Ecto neural progenitor cell (in vitro differentiated cells): Measurements from ENCODE around the gene NBPF9.
"Not testable (repeated sequence)": the region's sequence is repeated elsewhere in the genome, so short reads cannot be mapped to it uniquely, and the experiment has no call there.

Source experiments
- DNase-seq: peaks from one replicate; pipeline ENCODE4 v3.0.0-alpha.2; 2018; ENCODE audit warnings: low spot score

Gene NBPF9

GRCh38 chr1:149015522-149015921, 87.8 kb downstream of the NBPF9 start:
- DNase-seq: not testable (repeated sequence)

GRCh38 chr1:149013513-149013912, 89.8 kb downstream of the NBPF9 start:
- not testable (repeated sequence) for DNase-seq

- not testable (repeated sequence) for DNase-seq
These were observed 90.8 kb downstream of the NBPF9 start for GRCh38 chr1:149012599-149012998.

GRCh38 chr1:149009761-149010160, 93.6 kb downstream of the NBPF9 start:
- DNase-seq: not testable (repeated sequence)

GRCh38 chr1:149008769-149009168, 94.6 kb downstream of the NBPF9 start:
- not testable (repeated sequence) for DNase-seq

GRCh38 chr1:149008326-149008725, 95.0 kb downstream of the NBPF9 start:
- DNase-seq: not testable (repeated sequence)
